ENCODE measurements around the gene MYO16.

Gene MYO16

DNA sequence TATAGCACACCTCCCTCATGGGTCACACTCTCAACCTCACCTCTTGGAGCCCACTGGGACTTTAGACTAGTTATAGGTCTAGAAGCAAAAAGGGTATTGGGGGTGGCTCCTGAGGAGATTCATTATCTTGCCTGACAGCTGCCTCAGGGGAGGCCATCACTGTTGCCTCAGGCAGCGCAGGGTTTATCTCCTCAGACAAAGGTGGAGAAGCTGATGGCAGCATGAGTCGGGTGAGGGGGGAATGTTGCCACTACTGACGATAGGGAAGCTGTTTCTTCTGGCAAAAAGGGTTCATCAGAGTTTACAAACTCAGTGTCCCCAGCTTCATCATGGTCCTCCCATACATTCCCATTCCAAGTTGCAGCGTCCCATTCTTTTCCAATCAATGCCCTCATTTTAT lies 594.6 kb downstream of the MYO16 start:
- DNase-seq (ENCODE audit: low read depth in 4 of 4, low spot score in 1 of 4) = no peak

DNA sequence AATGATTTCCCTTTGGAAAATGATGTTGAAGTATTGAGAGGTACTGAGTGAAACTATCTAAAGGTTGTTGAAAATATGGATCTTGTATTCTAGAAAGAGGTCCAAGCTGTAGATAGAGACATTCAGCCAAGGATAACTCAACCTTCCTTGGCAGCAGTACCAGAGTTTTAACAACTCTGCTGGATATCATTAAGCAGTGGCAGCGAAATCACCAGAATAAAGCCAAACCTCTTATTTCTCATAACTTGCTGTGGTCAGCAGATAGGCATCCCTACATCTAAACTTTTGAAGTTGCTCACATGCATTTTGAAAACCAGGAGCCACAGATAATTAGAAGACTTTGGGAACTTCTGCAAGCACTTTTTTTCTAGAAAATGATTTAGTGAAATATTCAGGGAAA lies 597.2 kb downstream of the MYO16 start:
- DNase-seq (ENCODE audit: low read depth in 4 of 4, low spot score in 1 of 4) = no peak

DNA sequence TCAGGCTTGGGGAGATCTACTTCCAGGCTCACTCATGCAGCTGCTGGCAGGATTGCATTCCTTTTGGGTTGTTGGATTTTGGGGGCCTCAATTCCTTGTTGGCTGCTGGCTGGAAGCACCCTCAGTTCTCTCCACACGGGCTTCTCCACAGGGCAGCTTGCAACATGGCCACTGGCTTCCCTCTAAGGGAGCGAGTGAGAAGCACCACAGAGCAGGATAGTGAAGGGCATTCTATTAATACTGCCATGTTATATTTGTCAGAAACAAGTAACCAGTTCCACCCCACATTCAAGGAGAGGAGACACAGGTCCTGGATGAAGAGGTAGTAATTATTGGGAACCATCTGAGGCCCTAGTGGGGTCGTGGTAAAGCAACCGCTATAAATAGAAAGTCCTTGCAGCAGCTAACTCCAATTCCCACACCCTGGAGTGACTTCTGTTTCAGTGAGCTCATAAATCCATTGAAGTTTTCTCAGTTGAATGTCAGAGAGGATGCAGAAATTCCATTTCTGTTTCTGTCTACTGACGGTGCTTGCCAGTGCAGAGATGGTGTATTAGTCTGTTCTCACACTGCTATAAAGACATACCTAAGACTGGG lies 598.0 kb downstream of the MYO16 start:
- no peak for DNase-seq (ENCODE audit: low read depth in 4 of 4, low spot score in 1 of 4)

DNA sequence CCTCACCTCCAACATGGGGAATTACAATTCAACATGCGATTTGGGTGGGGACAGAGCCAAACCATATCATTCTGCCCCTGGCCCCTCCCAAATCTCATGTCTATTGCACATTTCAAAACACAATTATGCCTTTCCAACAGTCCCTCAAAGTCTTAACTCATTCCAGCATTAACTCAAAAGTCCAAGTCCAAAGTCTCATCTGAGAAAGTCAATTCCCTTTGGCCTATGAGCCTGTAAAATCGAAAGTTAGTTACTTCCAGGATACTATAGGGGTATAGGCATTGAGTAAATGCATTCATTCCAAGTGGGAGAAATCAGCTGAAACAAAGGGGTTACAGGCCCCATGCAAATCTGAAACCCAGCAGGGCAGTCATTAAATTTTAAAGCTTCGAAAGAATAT lies 598.8 kb downstream of the MYO16 start:
- DNase-seq (ENCODE audit: low read depth in 4 of 4, low spot score in 1 of 4) = no peak

DNA sequence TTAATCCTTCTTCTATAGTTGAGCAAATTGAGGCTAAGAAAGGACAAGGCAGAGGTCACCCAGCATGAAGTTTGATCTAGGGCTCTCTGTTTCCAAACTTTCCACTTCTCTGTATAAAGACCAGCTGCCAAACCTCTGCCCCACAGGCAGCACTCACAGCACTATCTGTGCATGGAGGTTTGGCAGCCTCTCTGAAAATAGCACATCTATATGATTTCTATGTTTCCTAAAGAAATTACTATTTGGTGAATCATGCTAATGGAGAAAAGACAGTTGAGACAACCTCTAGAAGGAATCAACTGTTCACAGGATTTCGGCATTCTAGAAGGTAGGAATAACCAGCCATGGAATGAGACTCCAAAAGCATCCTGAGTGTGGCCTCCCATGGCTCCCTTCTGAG lies 602.5 kb downstream of the MYO16 start:
- no peak for DNase-seq (ENCODE audit: low read depth in 4 of 4, low spot score in 1 of 4)

DNA sequence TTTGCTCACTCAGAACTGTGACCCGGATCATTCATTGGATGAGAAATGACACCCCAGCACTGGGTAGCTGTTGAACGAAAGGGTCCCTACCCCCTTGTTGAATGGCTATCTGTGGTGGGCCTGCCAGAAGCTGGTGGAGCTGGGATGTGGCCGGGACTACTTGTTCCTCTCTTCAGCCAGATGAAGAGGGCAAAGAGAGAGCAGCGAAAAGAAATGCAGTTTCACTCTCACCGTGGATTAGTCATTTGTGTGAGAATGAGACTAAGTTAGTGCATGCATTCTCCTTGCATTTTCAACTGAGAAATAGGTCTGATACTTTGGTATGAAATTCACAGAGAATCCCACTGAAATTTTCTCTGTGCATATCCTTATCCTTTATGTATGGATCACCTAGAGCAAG lies 603.9 kb downstream of the MYO16 start:
- no peak for DNase-seq (ENCODE audit: low read depth in 4 of 4, low spot score in 1 of 4)

DNA sequence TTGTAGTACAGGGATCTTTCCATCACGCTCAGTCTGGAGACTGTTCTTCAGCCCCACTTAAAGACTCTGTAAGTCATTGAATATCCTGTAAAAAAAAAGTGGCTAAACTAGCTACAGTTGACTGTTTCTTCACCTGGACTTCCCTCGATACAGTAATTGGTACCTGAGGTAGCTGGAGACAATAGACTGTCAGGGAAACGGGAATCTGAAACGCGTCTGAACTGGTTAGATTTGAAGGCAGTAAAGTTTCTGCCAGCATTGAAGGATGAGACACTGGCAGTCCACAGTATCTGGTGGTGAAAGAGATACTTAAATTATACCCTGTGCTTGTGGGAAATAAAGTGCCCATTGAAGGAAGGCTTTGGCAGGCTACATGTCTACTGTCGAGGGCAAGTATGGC lies 606.5 kb downstream of the MYO16 start:
- DNase-seq (ENCODE audit: low read depth in 4 of 4, low spot score in 1 of 4) = no peak

DNA sequence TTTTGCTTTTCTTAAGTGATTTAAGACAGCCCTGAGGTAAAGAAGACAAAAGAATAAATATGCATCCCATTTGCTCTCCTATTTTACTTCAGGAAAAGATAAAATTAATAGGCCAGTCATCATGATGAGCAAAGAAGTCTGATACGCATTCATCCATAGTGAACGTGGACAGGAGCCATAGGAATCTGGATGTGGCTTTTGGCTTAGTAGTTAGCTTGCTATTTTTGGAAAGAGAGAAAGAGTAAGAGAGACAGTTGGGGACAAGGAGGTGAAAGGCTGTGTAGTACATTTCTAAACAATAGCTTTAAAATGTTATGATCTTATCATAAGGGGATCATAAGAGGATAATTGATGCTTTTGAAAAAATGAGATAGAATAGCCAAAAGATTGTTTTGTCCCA lies 611.7 kb downstream of the MYO16 start:
- DNase-seq (ENCODE audit: low read depth in 4 of 4, low spot score in 1 of 4) = no peak

DNA sequence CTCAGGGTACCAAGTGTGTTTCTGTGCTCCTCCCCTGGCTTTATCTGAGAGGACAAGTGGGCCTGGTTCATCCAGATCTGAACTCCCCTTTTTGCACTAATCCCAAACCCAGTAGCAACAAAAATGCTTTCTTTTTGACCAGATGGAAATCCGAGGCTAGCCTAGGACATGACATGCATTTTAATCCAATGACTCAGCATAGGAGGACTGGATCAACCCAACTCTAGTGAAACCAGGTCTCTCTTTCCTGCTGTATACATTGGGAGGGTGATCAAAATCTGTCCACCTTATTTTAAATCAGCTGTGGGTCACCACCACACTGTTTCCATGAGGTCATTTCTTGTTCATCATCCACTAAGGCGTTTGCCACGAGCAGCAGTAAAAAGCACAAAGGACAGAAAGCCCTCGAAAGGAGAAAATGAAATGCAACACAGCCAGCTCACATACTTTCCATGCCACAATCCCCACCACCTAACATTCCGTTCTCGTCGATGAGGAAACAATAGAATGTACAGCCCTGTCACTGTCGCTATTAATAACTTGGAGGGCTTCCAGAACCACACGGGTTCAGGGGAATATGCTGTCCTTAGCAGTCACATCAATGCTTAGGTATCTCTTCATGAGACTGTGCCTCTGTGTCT lies 614.0 kb downstream of the MYO16 start:
- no peak for DNase-seq (ENCODE audit: low read depth in 4 of 4, low spot score in 1 of 4)

DNA sequence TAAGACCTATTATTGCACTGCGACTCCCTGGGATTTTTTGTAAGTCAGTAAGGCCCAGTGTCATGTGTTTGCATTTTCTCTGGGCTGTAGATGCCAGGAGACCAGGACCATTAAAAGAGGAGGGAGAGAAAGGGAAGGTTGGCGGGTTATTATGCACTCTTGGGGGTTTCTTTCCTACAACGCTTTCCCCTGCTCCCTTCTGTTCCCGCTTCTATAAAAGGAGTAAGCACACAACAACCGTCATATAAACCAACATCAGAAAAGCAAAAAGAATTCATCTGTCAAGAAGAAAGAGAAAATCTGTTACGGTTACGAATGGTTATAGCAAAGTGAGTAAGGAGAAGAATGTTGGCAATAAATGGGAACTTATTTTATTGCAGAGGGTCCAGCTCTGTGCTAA lies 615.2 kb downstream of the MYO16 start:
- DNase-seq (ENCODE audit: low read depth in 4 of 4, low spot score in 1 of 4) = no peak

DNA sequence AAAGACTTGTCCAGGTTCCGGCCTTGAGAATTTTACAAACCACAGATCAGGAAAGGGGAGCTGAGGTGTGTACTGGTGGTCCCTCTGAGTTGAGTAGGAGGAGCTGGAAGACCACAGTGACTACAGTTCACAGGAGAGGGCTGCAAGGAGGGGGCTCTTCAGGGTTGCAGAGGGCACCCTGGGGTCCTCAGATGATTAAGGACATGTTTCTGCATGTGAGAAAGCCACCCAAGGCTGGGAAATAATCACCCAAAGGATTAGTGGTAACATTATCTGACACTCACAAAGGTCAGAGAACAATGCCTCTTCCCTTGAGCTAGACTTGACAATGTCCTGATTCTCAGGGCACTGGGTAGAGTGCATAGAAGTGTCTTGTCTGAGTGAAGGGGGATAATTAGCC lies 616.6 kb downstream of the MYO16 start:
- no peak for DNase-seq (ENCODE audit: low read depth in 4 of 4, low spot score in 1 of 4)

DNA sequence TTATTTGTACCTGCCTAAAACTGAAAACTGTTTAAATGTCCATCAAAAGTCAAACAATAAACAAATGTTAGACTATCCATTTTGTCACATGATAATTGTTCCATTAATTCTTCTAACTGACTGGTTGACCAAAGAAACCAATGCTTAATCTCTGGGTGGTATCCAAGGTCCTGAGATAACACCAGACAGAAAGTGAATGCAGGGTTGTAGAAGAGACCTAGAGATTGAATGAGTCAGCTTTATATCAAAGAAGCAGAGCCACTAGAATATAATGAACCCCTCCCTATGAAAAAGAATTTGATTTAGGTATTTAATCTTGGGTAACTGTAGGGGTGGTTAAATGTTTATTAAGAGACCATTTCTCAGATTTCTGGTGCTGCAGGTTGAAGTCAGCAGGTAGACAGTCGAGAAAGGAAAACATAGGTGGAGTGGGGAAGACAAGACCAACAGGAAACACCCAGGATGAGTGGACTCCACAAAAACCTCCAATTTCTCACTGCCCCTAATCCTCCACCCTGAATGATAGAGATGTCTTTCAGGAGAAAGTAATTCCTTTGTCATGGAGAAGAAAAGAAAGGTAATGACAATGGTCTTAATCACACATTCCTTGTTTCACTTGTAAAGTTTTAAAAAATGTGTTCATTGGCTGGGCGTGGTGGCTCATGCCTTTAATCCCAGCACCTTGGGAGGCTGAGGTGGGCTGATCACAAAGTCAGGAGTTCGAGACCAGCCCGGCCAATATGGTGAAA lies 620.5 kb downstream of the MYO16 start:
- DNase-seq (ENCODE audit: low read depth in 4 of 4, low spot score in 1 of 4) = no peak

DNA sequence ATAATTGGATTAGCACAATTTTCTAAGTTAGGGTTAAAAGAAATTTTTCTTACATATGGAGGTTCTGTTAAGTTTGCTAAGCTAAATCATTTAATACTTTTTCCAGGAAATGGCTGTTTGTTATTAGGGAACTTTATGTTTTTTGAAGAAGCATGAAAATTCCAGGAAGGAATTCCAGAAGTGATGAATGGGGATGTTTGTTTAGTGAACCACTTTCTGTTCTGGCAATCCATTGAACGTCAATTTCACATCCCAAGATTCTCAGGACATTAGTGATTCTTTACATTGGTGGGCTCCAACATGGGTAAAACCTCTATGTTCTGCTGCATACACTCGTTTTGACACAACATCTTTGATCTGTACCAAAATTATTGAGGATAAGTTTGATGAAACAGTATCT lies 622.5 kb downstream of the MYO16 start:
- DNase-seq (ENCODE audit: low read depth in 4 of 4, low spot score in 1 of 4) = no peak

DNA sequence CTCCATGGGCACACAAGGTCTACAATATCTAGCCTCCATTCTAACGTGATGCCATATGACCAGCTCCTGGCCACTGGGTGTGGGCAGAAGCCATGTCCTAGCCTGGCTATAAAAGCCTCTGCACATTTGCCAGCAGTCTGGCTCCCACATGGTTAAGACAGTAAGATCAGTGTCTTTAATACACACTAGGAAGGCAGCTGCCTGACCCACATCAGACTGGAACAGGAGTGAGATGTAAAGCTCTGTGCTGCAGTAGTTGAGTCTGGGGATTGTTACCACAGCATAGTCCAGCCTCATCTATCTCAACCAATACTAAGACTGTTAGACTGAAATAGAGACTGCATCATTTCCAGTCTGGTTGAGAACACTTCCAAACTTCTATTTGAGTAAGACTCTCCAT lies 623.9 kb downstream of the MYO16 start:
- DNase-seq (ENCODE audit: low read depth in 4 of 4, low spot score in 1 of 4) = no peak

DNA sequence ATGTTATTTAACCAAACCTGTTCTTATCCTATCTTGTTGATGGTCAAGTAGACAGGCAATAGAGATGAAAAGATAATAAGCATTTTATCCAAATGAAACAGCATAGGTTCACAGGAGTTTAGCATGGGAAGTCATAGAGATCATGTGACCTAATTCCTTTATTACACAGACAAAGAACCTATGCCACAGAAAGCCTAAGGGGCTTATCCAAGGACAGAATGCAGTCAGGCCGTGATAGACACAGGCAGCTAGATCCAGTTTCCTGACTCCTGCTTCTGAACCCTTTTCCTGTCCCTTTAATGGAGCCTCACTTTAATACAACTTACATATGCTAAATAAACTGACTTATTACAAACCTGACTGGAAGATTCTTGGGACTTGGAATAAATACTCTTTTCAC lies 624.9 kb downstream of the MYO16 start:
- no peak for DNase-seq (ENCODE audit: low read depth in 4 of 4, low spot score in 1 of 4)

DNA sequence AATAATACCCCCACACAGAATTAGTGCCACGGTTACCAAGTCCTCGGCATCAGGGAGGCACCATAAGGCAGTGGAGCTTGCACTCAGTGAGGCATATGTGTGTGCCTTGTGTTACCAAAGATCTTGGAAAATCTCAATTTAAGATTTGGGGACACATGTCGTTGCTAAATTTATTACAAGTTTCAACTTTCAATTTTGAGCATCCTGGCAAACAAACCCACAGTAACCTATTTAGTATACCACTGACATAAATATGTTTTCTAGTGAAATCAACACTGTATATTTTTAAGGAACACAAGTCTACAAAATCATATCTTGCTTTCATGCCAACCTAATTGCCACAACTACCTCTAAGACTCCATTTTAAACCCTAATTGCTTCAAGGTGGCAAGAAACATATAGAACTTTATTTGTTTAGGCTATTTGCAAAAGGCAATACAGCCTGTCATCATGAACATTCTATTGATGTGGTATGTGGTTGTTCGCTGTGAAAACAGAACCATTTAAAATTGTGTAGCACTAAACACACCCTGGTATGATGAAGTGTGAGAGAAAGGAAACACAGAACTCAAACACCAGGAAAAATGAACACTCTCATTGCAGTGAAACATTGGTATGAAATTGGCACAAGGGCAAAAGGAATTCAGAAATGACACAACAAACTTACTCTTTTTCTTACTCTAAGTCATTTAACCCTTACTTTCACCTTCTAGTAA lies 625.9 kb downstream of the MYO16 start:
- no peak for DNase-seq (ENCODE audit: low read depth in 4 of 4, low spot score in 1 of 4)

DNA sequence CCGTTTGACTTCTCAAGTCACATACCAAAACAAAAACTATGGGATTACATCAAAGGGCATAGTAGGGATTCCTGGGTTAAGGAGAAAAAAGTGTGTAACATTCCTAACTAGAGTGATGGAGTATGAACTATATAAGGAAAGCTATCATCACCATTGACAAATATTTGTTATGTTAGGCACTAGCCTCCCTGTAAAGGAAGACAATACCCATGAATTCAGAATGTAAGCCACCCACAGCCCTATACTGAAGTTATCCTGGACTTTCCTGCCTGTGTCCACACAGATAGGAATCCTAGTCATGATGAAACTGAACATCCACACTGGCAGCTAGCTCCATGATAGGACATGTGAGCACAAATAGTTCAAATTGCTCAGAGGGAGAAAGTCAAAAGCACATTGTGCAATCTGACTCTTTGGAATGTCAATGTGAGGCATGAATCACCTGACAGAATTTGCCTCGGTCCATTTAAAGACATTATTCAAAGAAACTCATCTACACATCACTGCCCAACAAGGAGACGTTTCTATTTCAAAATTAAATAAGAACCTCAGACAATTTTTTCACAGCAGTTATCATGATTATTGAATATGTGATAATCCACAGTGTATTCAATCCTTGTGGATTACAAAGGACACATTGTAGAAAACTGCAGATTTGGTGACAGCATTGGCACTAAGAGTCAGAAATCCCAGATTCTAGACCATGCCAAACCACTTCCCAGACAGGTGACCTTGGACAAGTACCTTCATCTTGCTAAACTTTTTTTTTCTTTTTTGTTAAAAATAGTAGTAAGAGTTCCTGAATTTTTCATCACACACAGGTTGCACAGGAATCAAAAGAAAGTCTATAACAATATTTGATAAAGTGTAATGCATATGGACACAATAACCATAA lies 627.7 kb downstream of the MYO16 start:
- no peak for DNase-seq (ENCODE audit: low read depth in 4 of 4, low spot score in 1 of 4)
